SK-N-SH (cell line): ENCODE data around the gene ROR2.

Experiments used
- MAX ChIP-seq: IDR thresholded peaks from 2 replicates; pipeline ENCODE4 v1.4.0; 2012; ENCODE audit warnings: low read depth
- POLR2AphosphoS5 ChIP-seq: IDR thresholded peaks from 2 replicates; pipeline ENCODE4 v1.6.1; 2012; ENCODE audit warnings: low read depth, low read length
- REST ChIP-seq: IDR thresholded peaks from 2 replicates; pipeline ENCODE4 v1.6.1; 2012; ENCODE audit warnings: mild to moderate bottlenecking, low read depth, low read length, moderate library complexity
- SIN3A ChIP-seq: IDR thresholded peaks from 2 replicates; pipeline ENCODE4 v1.6.1; 2012; ENCODE audit warnings: low read depth, mild to moderate bottlenecking, low read length, moderate library complexity, borderline replicate concordance
- TF ChIP-seq, protein P1 (sequence below): fragments of 200-600 bp; sonication (generic); IDR thresholded peaks from 2 replicates; pipeline ENCODE4 v1.6.1; 2017; ENCODE audit warnings: antibody characterized with exemption, mild to moderate bottlenecking, moderate library complexity

DNA sequence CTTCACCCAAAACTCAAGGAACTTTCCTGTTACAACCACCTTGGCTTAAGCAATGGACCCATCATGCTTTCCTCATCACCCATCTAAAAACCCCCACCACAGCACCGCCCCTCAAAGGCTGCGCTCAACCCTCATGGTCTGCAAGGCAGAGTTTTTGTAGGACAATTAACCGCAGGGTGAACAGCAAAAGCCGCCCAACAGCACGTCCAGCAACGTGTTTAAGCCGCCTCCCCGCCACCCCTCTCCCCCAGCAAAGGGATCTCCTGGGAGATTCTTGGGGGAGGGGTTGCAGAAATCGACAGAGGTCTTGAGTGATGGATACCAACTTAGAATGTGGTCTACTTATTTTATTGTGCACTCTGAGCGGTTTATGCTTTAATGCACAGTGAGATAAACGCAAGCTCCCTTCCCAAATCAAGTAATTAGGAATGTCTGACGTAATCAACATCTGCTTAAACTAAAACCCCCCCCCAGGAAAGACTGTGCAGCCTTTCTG, 1.9 kb downstream of the ROR2 start:
- TF ChIP-seq, protein P1, sequence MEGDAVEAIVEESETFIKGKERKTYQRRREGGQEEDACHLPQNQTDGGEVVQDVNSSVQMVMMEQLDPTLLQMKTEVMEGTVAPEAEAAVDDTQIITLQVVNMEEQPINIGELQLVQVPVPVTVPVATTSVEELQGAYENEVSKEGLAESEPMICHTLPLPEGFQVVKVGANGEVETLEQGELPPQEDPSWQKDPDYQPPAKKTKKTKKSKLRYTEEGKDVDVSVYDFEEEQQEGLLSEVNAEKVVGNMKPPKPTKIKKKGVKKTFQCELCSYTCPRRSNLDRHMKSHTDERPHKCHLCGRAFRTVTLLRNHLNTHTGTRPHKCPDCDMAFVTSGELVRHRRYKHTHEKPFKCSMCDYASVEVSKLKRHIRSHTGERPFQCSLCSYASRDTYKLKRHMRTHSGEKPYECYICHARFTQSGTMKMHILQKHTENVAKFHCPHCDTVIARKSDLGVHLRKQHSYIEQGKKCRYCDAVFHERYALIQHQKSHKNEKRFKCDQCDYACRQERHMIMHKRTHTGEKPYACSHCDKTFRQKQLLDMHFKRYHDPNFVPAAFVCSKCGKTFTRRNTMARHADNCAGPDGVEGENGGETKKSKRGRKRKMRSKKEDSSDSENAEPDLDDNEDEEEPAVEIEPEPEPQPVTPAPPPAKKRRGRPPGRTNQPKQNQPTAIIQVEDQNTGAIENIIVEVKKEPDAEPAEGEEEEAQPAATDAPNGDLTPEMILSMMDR = no peak
- no peak for TF ChIP-seq SIN3A
- no peak for TF ChIP-seq REST
- no peak for TF ChIP-seq POLR2AphosphoS5
- no peak for TF ChIP-seq MAX
